Liver (tissue), 9 donors: ENCODE results near the gene ANP32A. TPM values are rescaled to one million over a fixed set of nuclear protein-coding genes. Genes with fewer than 3 reads are reported as not detected.

Experiments used
- DNase-seq: peaks from one replicate; pipeline ENCODE4 v3.0.0-alpha.2; 2017; ENCODE audit warnings: low spot score
- H3K27ac ChIP-seq, 2 donors: one replicate each; pipeline ENCODE4 v1.7.0; 2013; ENCODE audit warnings: inconsistent platforms in 2 of 2, low read length in 2 of 2, control low read depth in 1 of 2, low read depth in 1 of 2, mild to moderate bottlenecking in 1 of 2
- H3K27me3 ChIP-seq, 4 donors: one replicate each; pipeline versions ENCODE4 v1.6.1 to v1.7.0; 2013; ENCODE audit warnings: low read length in 3 of 4, inconsistent platforms in 1 of 4, mild to moderate bottlenecking in 1 of 4, moderate library complexity in 1 of 4; ENCODE audit not compliant: control insufficient read depth in 4 of 4, insufficient read depth in 4 of 4
- H3K36me3 ChIP-seq, 4 donors: one replicate each; pipeline versions ENCODE4 v1.6.1 to v1.7.0; 2013; ENCODE audit warnings: low read length in 3 of 4, mild to moderate bottlenecking in 3 of 4, low read depth in 1 of 4, moderate library complexity in 1 of 4; ENCODE audit not compliant: control insufficient read depth in 4 of 4, insufficient read depth in 3 of 4
- H3K4me1 ChIP-seq, 4 donors: one replicate each; pipeline versions ENCODE4 v1.6.1 to v1.7.0; 2013; ENCODE audit warnings: low read length in 3 of 4, mild to moderate bottlenecking in 3 of 4, moderate library complexity in 1 of 4; ENCODE audit not compliant: control insufficient read depth in 4 of 4, insufficient read depth in 4 of 4
- H3K4me3 ChIP-seq, 3 donors: one replicate each; pipeline versions ENCODE4 v1.6.1 to v1.7.0; 2013; ENCODE audit warnings: low read length in 3 of 3, control low read depth in 1 of 3, low read depth in 1 of 3, mild to moderate bottlenecking in 1 of 3
- H3K9ac ChIP-seq, 2 donors: one replicate each; pipeline ENCODE4 v1.7.0; 2013; ENCODE audit warnings: low read length in 2 of 2, mild to moderate bottlenecking in 2 of 2, moderate library complexity in 2 of 2, control low read depth in 1 of 2, low read depth in 1 of 2
- H3K9me3 ChIP-seq, 4 donors: one replicate each; pipeline versions ENCODE4 v1.6.1 to v1.7.0; 2013; ENCODE audit warnings: low read length in 3 of 4; ENCODE audit not compliant: control insufficient read depth in 4 of 4
- ATF3 ChIP-seq: IDR thresholded peaks from 2 replicates; pipeline ENCODE4 v1.6.1; 2016; ENCODE audit warnings: antibody characterized with exemption
- CTCF ChIP-seq: fragments of 150-350 bp; IDR thresholded peaks from 2 replicates; pipeline ENCODE4 v1.5.1; 2017; ENCODE audit warnings: improper control_type of control experiment, low read depth, low read length; ENCODE audit not compliant: missing input control
- EGR1 ChIP-seq, 2 donors: IDR thresholded peaks; 2 replicates each; pipeline ENCODE4 v1.6.1; 2016 to 2018; ENCODE audit warnings: antibody characterized with exemption in 2 of 2, low read depth in 2 of 2
- FOXA1 ChIP-seq: IDR thresholded peaks from 2 replicates; pipeline ENCODE4 v1.6.1; 2016; ENCODE audit warnings: antibody characterized with exemption
- FOXA2 ChIP-seq: IDR thresholded peaks from 2 replicates; pipeline ENCODE4 v1.6.1; 2016; ENCODE audit warnings: antibody characterized with exemption
- GABPA ChIP-seq, 2 donors: IDR thresholded peaks in 1 of 2; conservative IDR thresholded peaks in 1 of 2; 2 replicates each; pipeline ENCODE4 v1.6.1; 2016; ENCODE audit warnings: antibody characterized with exemption in 2 of 2, mild to moderate bottlenecking in 1 of 2, moderate library complexity in 1 of 2
- HNF4A ChIP-seq, 2 donors: conservative IDR thresholded peaks; 2 replicates each; pipeline ENCODE4 v1.6.1; 2016; ENCODE audit warnings: antibody characterized with exemption in 2 of 2, mild to moderate bottlenecking in 2 of 2
- HNF4G ChIP-seq: IDR thresholded peaks from 2 replicates; pipeline ENCODE4 v1.6.1; 2016; ENCODE audit warnings: antibody characterized with exemption
- JUND ChIP-seq, 2 donors: IDR thresholded peaks; 2 replicates each; pipeline ENCODE4 v1.6.1; 2016; ENCODE audit warnings: antibody characterized with exemption in 2 of 2
- MAX ChIP-seq: IDR thresholded peaks from 2 replicates; pipeline ENCODE4 v1.6.1; 2016; ENCODE audit warnings: antibody characterized with exemption
- NR2F2 ChIP-seq: IDR thresholded peaks from 2 replicates; pipeline ENCODE4 v1.6.1; 2016; ENCODE audit warnings: antibody characterized with exemption
- RAD21 ChIP-seq, 2 donors: IDR thresholded peaks; 2 replicates each; pipeline ENCODE4 v1.6.1; 2016; ENCODE audit warnings: antibody characterized with exemption in 2 of 2, mild to moderate bottlenecking in 2 of 2
- REST ChIP-seq: IDR thresholded peaks from 2 replicates; pipeline ENCODE4 v1.6.1; 2016; ENCODE audit warnings: antibody characterized with exemption, mild to moderate bottlenecking
- RXRA ChIP-seq, 2 donors: IDR thresholded peaks; 2 replicates each; pipeline ENCODE4 v1.6.1; 2017 to 2018; ENCODE audit warnings: antibody characterized with exemption in 2 of 2, mild to moderate bottlenecking in 1 of 2
- SP1 ChIP-seq: IDR thresholded peaks from 2 replicates; pipeline ENCODE4 v1.6.1; 2018; ENCODE audit warnings: antibody characterized with exemption, mild to moderate bottlenecking
- TAF1 ChIP-seq: conservative IDR thresholded peaks from 2 replicates; pipeline ENCODE4 v1.6.1; 2016; ENCODE audit warnings: antibody characterized with exemption, mild to moderate bottlenecking
- YY1 ChIP-seq: IDR thresholded peaks from 2 replicates; pipeline ENCODE4 v1.6.1; 2016; ENCODE audit warnings: antibody characterized with exemption, mild to moderate bottlenecking
- ZBTB33 ChIP-seq: IDR thresholded peaks from 2 replicates; pipeline ENCODE4 v1.6.1; 2016; ENCODE audit warnings: antibody characterized with exemption
- WGBS: extraction: QIAGEN DNeasy Blood & Tissue Kit; methylation state at CpG from one replicate; pipeline ENCODE4 v1.1.7; 2013; 5-methylcytosine and 5-hydroxymethylcytosine counted together
- polyA plus RNA-seq, 2 donors: library from polyadenylated mRNA; stranded (reverse) in 1 of 2; unstranded in 1 of 2; fragments of 200-250 nt in 1 of 2; fragments of >200 nt in 1 of 2; fragmentation: Nextera tagmentation in 1 of 2; extraction: Ambion mirVana in 1 of 2; gene quantifications; one replicate each; pipeline versions ENCODE4 v1.2.1 to v1.2.3, GENCODE V29; 2013 to 2015
- total RNA-seq, 2 donors: library from RNA; depleted of rRNA; stranded (reverse); fragments of >200 nt; gene quantifications; one replicate each; pipeline ENCODE4 v1.2.3, GENCODE V29; 2014
- donor health status: healthy.
- donor health status: healthy.
- donor health status: healthy.
- donor health status: healthy.
- donor health status: healthy.

The ANP32A gene
- total and polyA plus RNA-seq, 4 donors = 30.5 to 60.4 (median 39.4) TPM

- DNase-seq = no peak
- Histone ChIP-seq H3K4me3 (no peak overlapping the region), H3K27me3 (no peaks in the 10 kb centered on the region), H3K4me1 (no peaks in the 10 kb centered on the region), H3K9ac (no peak overlapping the region), H3K9me3 (no peaks in the 10 kb centered on the region), H3K36me3 (peaks cover 8 to 31% (median 21%) of the 10 kb centered on the region in 4 donors), H3K27ac (no peak overlapping the region)
- TF ChIP-seq TAF1 (no peak), EGR1 (IDR thresholded peaks at IDR 0.05; ENCODE audit: low read depth in 2 of 2) (no peak), CTCF (no peak), ZBTB33 (no peak), MAX (no peak), HNF4A (conservative IDR thresholded peaks at IDR 0.05) (no peak), FOXA1 (no peak), RAD21 (IDR thresholded peaks at IDR 0.05) (no peak), RXRA (IDR thresholded peaks at IDR 0.05) (no peak), ATF3 (no peak), FOXA2 (no peak)
- 94% methylated on average over 9 of the region's 9 CpGs for WGBS
Measured at GRCh38 chr15:68778876-68779275, 41.8 kb downstream of the ANP32A start.

- Histone ChIP-seq H3K27me3 (no peaks in the 10 kb centered on the region), H3K36me3 (peaks cover 8 to 27% (median 17%) of the 10 kb centered on the region in 4 donors), H3K9ac (no peak overlapping the region), H3K27ac (no peak overlapping the region), H3K9me3 (no peaks in the 10 kb centered on the region), H3K4me1 (no peaks in the 10 kb centered on the region), H3K4me3 (no peak overlapping the region)
- TF ChIP-seq YY1 (no peak), ZBTB33 (no peak), HNF4A (conservative IDR thresholded peaks at IDR 0.05) (no peak), GABPA (IDR thresholded peaks at IDR 0.05 in 1 of 2, conservative IDR thresholded peaks at IDR 0.05 in 1 of 2) (no peak), SP1 (no peak), RAD21 (IDR thresholded peaks at IDR 0.05) (no peak), FOXA1 (no peak), ATF3 (no peak), NR2F2 (no peak), TAF1 (no peak), REST (no peak), HNF4G (no peak), MAX (no peak), JUND (IDR thresholded peaks at IDR 0.05) (no peak)
- no peak for DNase-seq
- WGBS = 85% methylated on average over 10 of the region's 10 CpGs
Measured at GRCh38 chr15:68776477-68777270, 44.0 kb downstream of the ANP32A start.
